CD4-positive, CD25-positive, alpha-beta regulatory T cell (primary cell): Measurements from ENCODE around the gene CIBAR2. TPM values are rescaled to one million over a fixed set of nuclear protein-coding genes. Genes with fewer than 3 reads are reported as not detected.

Experiments
- ATAC-seq, 2 donors: fragments of 150-1000 bp; cut with Tn5 transposase; one replicate each; pipeline ENCODE4 v1.10.0; 2021; ENCODE audit warnings: low read depth in 2 of 2, moderate number of reproducible peaks in 2 of 2, moderate library complexity in 1 of 2
- DNase-seq, 3 donors: peaks; one replicate each; pipeline versions ENCODE4 v3.0.0 to v3.0.0-alpha.2; 2012 to 2022; ENCODE audit warnings: mixed read lengths in 1 of 3
- H3K27ac ChIP-seq: one replicate; pipeline ENCODE4 v1.7.0; 2013; ENCODE audit warnings: mild to moderate bottlenecking, low read length; ENCODE audit not compliant: insufficient read depth, poor library complexity, severe bottlenecking
- H3K27me3 ChIP-seq: one replicate; pipeline ENCODE4 v1.7.0; 2013; ENCODE audit warnings: low read length; ENCODE audit not compliant: control insufficient read depth, insufficient read depth
- H3K36me3 ChIP-seq: one replicate; pipeline ENCODE4 v1.7.0; 2013; ENCODE audit warnings: mild to moderate bottlenecking, low read length, moderate library complexity; ENCODE audit not compliant: control insufficient read depth, insufficient read depth
- H3K4me1 ChIP-seq: 2 replicates; pipeline ENCODE4 v1.7.0; 2013; ENCODE audit warnings: mild to moderate bottlenecking, low read length; ENCODE audit not compliant: insufficient read depth, control insufficient read depth, poor library complexity, severe bottlenecking
- H3K4me3 ChIP-seq: one replicate; pipeline ENCODE4 v1.7.0; 2013; ENCODE audit warnings: low read depth, mild to moderate bottlenecking, low read length, moderate library complexity
- H3K9me3 ChIP-seq, 2 experiments: 1 replicate in 1 of 2; 2 replicates in 1 of 2; pipeline ENCODE4 v1.7.0; 2013; ENCODE audit warnings: low read length in 2 of 2, mild to moderate bottlenecking in 1 of 2, moderate library complexity in 1 of 2; ENCODE audit not compliant: control insufficient read depth in 2 of 2
- H3K27ac Mint-ChIP-seq, 3 donors: one replicate each; pipeline ENCODE4 v1.8.0; 2020 to 2022; ENCODE audit warnings: mild to moderate bottlenecking in 3 of 3, mixed read lengths in 3 of 3, moderate library complexity in 2 of 3
- H3K27me3 Mint-ChIP-seq: one replicate; pipeline ENCODE4 v1.8.0; 2022; ENCODE audit warnings: mild to moderate bottlenecking, mixed read lengths
- H3K36me3 Mint-ChIP-seq: one replicate; pipeline ENCODE4 v1.8.0; 2020; ENCODE audit warnings: mixed read lengths
- H3K4me1 Mint-ChIP-seq, 4 donors: one replicate each; pipeline ENCODE4 v1.8.0; 2020 to 2022; ENCODE audit warnings: mixed read lengths in 4 of 4, mild to moderate bottlenecking in 1 of 4
- H3K4me3 Mint-ChIP-seq, 4 donors: one replicate each; pipeline ENCODE4 v1.8.0; 2020 to 2022; ENCODE audit warnings: mild to moderate bottlenecking in 4 of 4, mixed read lengths in 4 of 4, moderate library complexity in 3 of 4
- H3K9me3 Mint-ChIP-seq, 7 donors: one replicate each; pipeline ENCODE4 v1.8.0; 2020 to 2022; ENCODE audit warnings: mixed read lengths in 7 of 7, mild to moderate bottlenecking in 3 of 7, moderate library complexity in 2 of 7
- polyA plus RNA-seq, 4 donors: library from polyadenylated mRNA; unstranded; fragments of 300-500 nt; fragmentation: Illumina TruSeq; gene quantifications; one replicate each; pipeline ENCODE4 v1.2.3, GENCODE V29; 2021
- total RNA-seq: library from RNA; stranded (reverse); gene quantifications from one replicate; pipeline ENCODE4 v1.2.3, GENCODE V29; 2022

The CIBAR2 gene
- total and polyA plus RNA-seq, 5 donors from 2014 or later = not detected

GRCh38 chr16:85051067-85051581, 61.1 kb downstream of the CIBAR2 start:
- Histone ChIP-seq H3K27me3 (no peaks in the 10 kb centered on the region), H3K36me3 (no peaks in the 10 kb centered on the region), H3K9me3 (no peaks in the 10 kb centered on the region), H3K27ac (no peak overlapping the region), H3K4me1 (peaks cover 15% of the 10 kb centered on the region), H3K4me3 (no peak overlapping the region)
- Mint-ChIP-seq H3K4me1 (peaks cover 11 to 17% (median 12%) of the 10 kb centered on the region in 4 donors), H3K36me3 (peaks cover 14% of the 10 kb centered on the region), H3K27ac (no peak overlapping the region), H3K4me3 (no peak overlapping the region), H3K27me3 (no peaks in the 10 kb centered on the region), H3K9me3 (no peaks in the 10 kb centered on the region)
- DNase-seq (no peak), ATAC-seq (no peak)

DNA sequence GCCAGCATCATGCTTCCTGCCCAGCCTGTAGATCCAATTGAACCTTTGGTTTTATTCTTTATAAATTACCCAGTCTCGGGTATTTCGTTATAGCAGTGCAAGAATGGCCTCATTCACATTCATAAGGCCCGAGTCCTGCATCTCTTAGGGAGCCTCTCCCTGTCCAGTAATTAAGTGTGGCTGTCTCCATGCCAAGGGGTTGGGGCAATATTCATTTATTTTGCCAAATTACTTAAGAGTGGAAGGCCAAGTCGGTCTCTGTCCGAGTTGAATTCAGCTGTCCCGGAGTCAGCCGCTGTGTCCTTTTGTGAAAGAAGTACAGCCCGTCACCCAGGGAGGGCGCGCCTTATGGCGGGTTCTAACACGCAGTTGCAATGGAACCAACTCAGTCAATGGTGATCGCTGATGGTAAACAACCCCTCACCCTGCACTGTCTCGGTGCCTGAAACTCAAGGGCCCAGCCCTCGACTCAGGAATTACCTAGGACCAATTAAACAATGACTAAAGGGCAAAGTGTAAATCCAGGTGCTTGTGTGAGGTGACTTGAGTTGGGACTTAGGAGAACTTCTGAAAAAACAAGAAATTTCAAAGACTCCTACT, 62.5 kb downstream of the CIBAR2 start:
- no peaks in the 10 kb centered on the region for H3K36me3 ChIP-seq
- Mint-ChIP-seq H3K4me1 (peaks cover 0 to 5% (median 4%) of the 10 kb centered on the region in 4 donors), H3K27me3 (no peaks in the 10 kb centered on the region), H3K9me3 (no peaks in the 10 kb centered on the region), H3K4me3 (no peak overlapping the region), H3K27ac (no peak overlapping the region), H3K36me3 (peaks cover 14% of the 10 kb centered on the region)
- H3K4me1 ChIP-seq = peaks cover 1% of the 10 kb centered on the region
- H3K27ac ChIP-seq = no peak overlapping the region
- DNase-seq (no peak), ATAC-seq (no peak)
- no peaks in the 10 kb centered on the region for H3K27me3 ChIP-seq
- H3K9me3 ChIP-seq = no peaks in the 10 kb centered on the region
- no peak overlapping the region for H3K4me3 ChIP-seq

GRCh38 chr16:85048921-85049562, 63.2 kb downstream of the CIBAR2 start:
- Mint-ChIP-seq H3K27ac (peak overlapping the region in 1 of 3 donors; percentile 55), H3K27me3 (no peaks in the 10 kb centered on the region), H3K9me3 (no peaks in the 10 kb centered on the region), H3K4me1 (peaks cover 0 to 5% (median 4%) of the 10 kb centered on the region in 4 donors), H3K4me3 (no peak overlapping the region), H3K36me3 (peaks cover 15% of the 10 kb centered on the region)
- ATAC-seq (no peak), DNase-seq (no peak)
- Histone ChIP-seq H3K4me3 (no peak overlapping the region), H3K27me3 (no peaks in the 10 kb centered on the region), H3K9me3 (no peaks in the 10 kb centered on the region), H3K27ac (no peak overlapping the region), H3K4me1 (no peaks in the 10 kb centered on the region), H3K36me3 (no peaks in the 10 kb centered on the region)

Other genes starting within 250 kb of the CIBAR2 start
- 42.6 TPM for gene ZDHHC7, start 100.9 kb downstream of the CIBAR2 start, total RNA-seq
- gene ZDHHC7, start 100.9 kb downstream of the CIBAR2 start, polyA plus RNA-seq = 10 to 100 TPM; 26.0 to 38.9 (median 37.1) TPM
- 7.5 TPM for gene KIAA0513, start 84.7 kb downstream of the CIBAR2 start, total RNA-seq
- 1 to 10 TPM; 1.5 to 3.9 (median 3.3) TPM for gene KIAA0513, start 84.7 kb downstream of the CIBAR2 start, polyA plus RNA-seq